GM12878 (cell line): ENCODE data around the gene CHSY3. TPM values are rescaled to one million over a fixed set of nuclear protein-coding genes. Genes with fewer than 3 reads are reported as not detected.

Experiments used
- ATAC-seq: fragments of 200-7000 bp; cut with Tn5 transposase; 3 replicates; pipeline ENCODE4 v1.9.1; 2020; ENCODE audit warnings: mild to moderate bottlenecking, moderate library complexity
- BruUV-seq: library from RNA; stranded (reverse); fragments of 400-500 nt; replicated peaks from 2 replicates; lab custom pipeline; 2021; lab: Mats Ljungman, UMichigan
- CTCF ChIA-PET: fragments of 300-600 bp; sonication (Branson Sonifier 250); formaldehyde crosslinking; extraction: SDS; loops from one replicate; lab custom pipeline; 2021; ENCODE audit warnings: inconsistent platforms; lab: Yijun Ruan, JAX
- POLR2A ChIA-PET: fragments of 350-600 bp; formaldehyde crosslinking; extraction: SDS; loops from one replicate; lab custom pipeline; 2021; ENCODE audit warnings: inconsistent platforms; lab: Charles Lee
- RAD21 ChIA-PET: fragments of 300-600 bp; sonication (Branson Sonifier 250); formaldehyde crosslinking; loops from one replicate; lab custom pipeline; 2023; ENCODE audit warnings: antibody characterized with exemption; ENCODE audit not compliant: unreplicated experiment; lab: Charles Lee
- SMC1A ChIA-PET: fragments of 300-600 bp; sonication (Branson Sonifier 250); formaldehyde crosslinking; loops from one replicate; lab custom pipeline; 2023; ENCODE audit not compliant: unreplicated experiment, uncharacterized antibody; lab: Charles Lee
- DNase-seq: peaks from one replicate; pipeline ENCODE4 v3.0.0-alpha.2; 2011; ENCODE audit warnings: low read depth, low spot score
- FAIRE-seq: peaks from 3 replicates; lab custom pipeline; 2011; peaks lifted over from hg19 to GRCh38; lab: Jason Lieb, UNC
- H2AFZ ChIP-seq: 2 replicates; pipeline ENCODE4 v1.6.0; 2011; ENCODE audit warnings: low read depth, low read length, control low read depth; ENCODE audit not compliant: control insufficient read depth
- H3K27ac ChIP-seq: 2 replicates; pipeline ENCODE4 v1.5.1; 2011; ENCODE audit warnings: control low read depth; ENCODE audit not compliant: control insufficient read depth, insufficient read depth
- H3K27me3 ChIP-seq, 2 experiments: replicated peaks in 1 of 2; 2 replicates each; pipeline versions ENCODE4 v1.6.0 to v1.6.1; 2011; ENCODE audit warnings: low read length in 1 of 2; ENCODE audit not compliant: control insufficient read depth in 2 of 2, insufficient read depth in 2 of 2
- H3K36me3 ChIP-seq, 2 experiments: 2 replicates each; pipeline ENCODE4 v1.5.1; 2011; ENCODE audit warnings: low read length in 1 of 2; ENCODE audit not compliant: control insufficient read depth in 2 of 2, insufficient read depth in 2 of 2
- H3K4me1 ChIP-seq: 2 replicates; pipeline ENCODE4 v1.6.1; 2011; ENCODE audit warnings: mild to moderate bottlenecking, low read length, moderate library complexity, mixed read lengths; ENCODE audit not compliant: control insufficient read depth, insufficient read depth
- H3K4me2 ChIP-seq: 2 replicates; pipeline ENCODE4 v1.6.0; 2011; ENCODE audit warnings: control low read depth; ENCODE audit not compliant: control insufficient read depth, insufficient read depth
- H3K4me3 ChIP-seq: fragments of 200-600 bp; sonication (generic); 2 replicates; pipeline ENCODE4 v1.5.1; 2016
- H3K79me2 ChIP-seq: 2 replicates; pipeline ENCODE4 v1.6.0; 2011; ENCODE audit warnings: low read length; ENCODE audit not compliant: control insufficient read depth, insufficient read depth
- H3K9ac ChIP-seq: 2 replicates; pipeline ENCODE4 v1.8.0; 2011; ENCODE audit warnings: low read length, control low read depth, mixed read lengths; ENCODE audit not compliant: control insufficient read depth, insufficient read depth
- H3K9me3 ChIP-seq: replicated peaks from 3 replicates; pipeline ENCODE4 v1.5.1; 2011; ENCODE audit warnings: mild to moderate bottlenecking, low read length; ENCODE audit not compliant: control insufficient read depth, insufficient read depth
- H4K20me1 ChIP-seq: 2 replicates; pipeline ENCODE4 v1.6.0; 2011; ENCODE audit not compliant: control insufficient read depth, insufficient read depth
- BACH1 ChIP-seq: fragments of 450-650 bp; IDR thresholded peaks from 2 replicates; pipeline ENCODE4 v1.6.1; 2017; ENCODE audit warnings: mild to moderate bottlenecking, borderline replicate concordance
- CEBPB ChIP-seq, 2 experiments: fragments of 150-350 bp in 1 of 2; IDR thresholded peaks; 2 replicates each; pipeline ENCODE4 v1.6.1; 2012 to 2014; ENCODE audit warnings: low read depth in 2 of 2, low read length in 2 of 2, borderline replicate concordance in 1 of 2, inconsistent platforms in 1 of 2
- CHD4 ChIP-seq: fragments of 200-600 bp; sonication (generic); IDR thresholded peaks from 2 replicates; pipeline ENCODE4 v1.6.1; 2016; ENCODE audit warnings: mild to moderate bottlenecking
- FOXK2 ChIP-seq: fragments of 450-650 bp; IDR thresholded peaks from 2 replicates; pipeline ENCODE4 v1.6.1; 2017; ENCODE audit warnings: mild to moderate bottlenecking, moderate library complexity
- GATAD2B ChIP-seq: fragments of 450-650 bp; conservative IDR thresholded peaks from 2 replicates; pipeline ENCODE4 v1.6.1; 2017; ENCODE audit warnings: low read depth, mild to moderate bottlenecking, moderate library complexity
- MLLT1 ChIP-seq: fragments of 450-650 bp; IDR thresholded peaks from 2 replicates; pipeline ENCODE4 v1.6.1; 2016; ENCODE audit warnings: mild to moderate bottlenecking
- NR2F1 ChIP-seq: fragments of 450-650 bp; conservative IDR thresholded peaks from 2 replicates; pipeline ENCODE4 v1.6.1; 2017; ENCODE audit warnings: mild to moderate bottlenecking
- RBBP5 ChIP-seq: fragments of 200-600 bp; sonication (generic); conservative IDR thresholded peaks from 2 replicates; pipeline ENCODE4 v1.6.1; 2016
- RELB ChIP-seq: fragments of 450-650 bp; IDR thresholded peaks from 2 replicates; pipeline ENCODE4 v1.6.1; 2017; ENCODE audit warnings: low read depth, mild to moderate bottlenecking, moderate library complexity
- STAT1 ChIP-seq: fragments of 450-650 bp; conservative IDR thresholded peaks from 2 replicates; pipeline ENCODE4 v1.6.1; 2014; ENCODE audit warnings: antibody characterized with exemption, mild to moderate bottlenecking
- SUPT20H ChIP-seq: IDR thresholded peaks from 2 replicates; pipeline ENCODE4 v1.6.1; 2011; ENCODE audit warnings: low read depth, mild to moderate bottlenecking, low read length, moderate library complexity, borderline replicate concordance; ENCODE audit not compliant: control insufficient read depth
- TCF7 ChIP-seq: IDR thresholded peaks from 2 replicates; pipeline ENCODE4 v1.6.1; 2014; ENCODE audit warnings: antibody characterized with exemption, borderline replicate concordance
- WGBS: methylation state at CpG from one replicate; pipeline ENCODE4 v1.1.6; 2016; ENCODE audit warnings: low lambda C conversion rate; ENCODE audit not compliant: insufficient replicate concordance, insufficient coverage; ENCODE audit errors: missing lambda C conversion rate; 5-methylcytosine and 5-hydroxymethylcytosine counted together
- in situ Hi-C: fragments of 300-500 bp; cut with MboI; formaldehyde crosslinking; loops from 9 replicates; pipeline ENCODE4 v1.14.3; 2018; ENCODE audit warnings: mixed read lengths
- intact Hi-C: fragments of 100-400 bp; cut with micrococcal nuclease; formaldehyde crosslinking; loops from one replicate; pipeline ENCODE4 v1.14.2; 2022; ENCODE audit not compliant: unreplicated experiment
- polyA plus RNA-seq, 11 experiments: library from polyadenylated mRNA; depleted of rRNA in 4 of 11; unstranded in 6 of 11; stranded (reverse) in 5 of 11; fragments of >200 nt; fragmentation: Nextera tagmentation in 4 of 11; fragmentation: Illumina TruSeq in 1 of 11; extraction: Ambion mirVana in 4 of 11; extraction: Trizol in 1 of 11; gene quantifications; 1 replicate in 1 of 11; 2 replicates in 10 of 11; pipeline versions ENCODE4 v1.2.1 to v1.2.3, GENCODE V29; 2011 to 2016; ENCODE audit warnings: inconsistent platforms in 2 of 11, missing spikeins in 2 of 11, low read depth in 1 of 11
- total RNA-seq, 4 experiments: library from RNA; depleted of rRNA in 3 of 4; stranded (reverse); fragments of >200 nt in 3 of 4; fragmentation: Illumina TruSeq in 1 of 4; extraction: Trizol in 1 of 4; gene quantifications; 2 replicates each; pipeline versions ENCODE4 v1.2.1 to v1.2.3, GENCODE V29; 2013 to 2021
- TF ChIP-seq, protein P1 (sequence below): fragments of 450-650 bp; conservative IDR thresholded peaks from 2 replicates; pipeline ENCODE4 v1.6.1; 2017; ENCODE audit warnings: mild to moderate bottlenecking, moderate library complexity
- TF ChIP-seq, protein P2 (sequence below): fragments of 150-350 bp; IDR thresholded peaks from 2 replicates; pipeline ENCODE4 v1.6.1; 2014; ENCODE audit warnings: mild to moderate bottlenecking, low read depth, low read length
- TF ChIP-seq, protein P3 (sequence below): IDR thresholded peaks from 2 replicates; pipeline ENCODE4 v1.6.1; 2011; ENCODE audit warnings: low read depth, low read length, improper control_type of control experiment, borderline replicate concordance

The CHSY3 gene
- total and polyA plus RNA-seq, 10 of the 15 experiments (the other 5 are each of a cell fraction or from before 2014, with no cell fraction given) = not detected

GRCh38 chr5:130151239-130151638, 247.0 kb downstream of the CHSY3 start:
- Histone ChIP-seq H3K4me2 (no peak overlapping the region), H3K4me3 (no peak overlapping the region), H3K79me2 (no peaks in the 10 kb centered on the region), H2AFZ (no peak overlapping the region), H4K20me1 (no peaks in the 10 kb centered on the region; the same call in 1 of the 2 replicates), H3K9me3 (no peaks in the 10 kb centered on the region), H3K27ac (no peak overlapping the region), H3K9ac (no peak overlapping the region), H3K4me1 (no peaks in the 10 kb centered on the region), H3K36me3 (no peaks in the 10 kb centered on the region), H3K27me3 (no peaks in the 10 kb centered on the region)
- no peak for FAIRE-seq
- no peak for DNase-seq
- in situ Hi-C loops = no loop called here
- BruUV-seq = no TSS peak
- ChIA-PET RAD21 (no interaction called here), POLR2A (no interaction called here), SMC1A (no interaction called here), CTCF (interaction anchor here (0.6 kb wide), 1 partner anchor 161 kb away, joined by 3 read pairs; no protein-coding TSS in a partner anchor)
- intact Hi-C loops = loop anchor here (10.0 kb wide), 1 partner anchor 246 kb away; the partner anchor contains the start of gene CHSY3
- ATAC-seq = no peak
- WGBS = 0% methylated on average over 2 of the region's 2 CpGs
- TF ChIP-seq RBBP5 (no peak), MLLT1 (no peak), GATAD2B (no peak), SUPT20H (no peak), RELB (no peak), CEBPB (IDR thresholded peaks at IDR 0.05; ENCODE audit: borderline replicate concordance in 1 of 2, low read depth in 2 of 2, low read length in 2 of 2) (no peak), NR2F1 (no peak), FOXK2 (no peak), STAT1 (no peak), TCF7 (no peak), CHD4 (no peak), BACH1 (no peak)
- TF ChIP-seq, protein P1, sequence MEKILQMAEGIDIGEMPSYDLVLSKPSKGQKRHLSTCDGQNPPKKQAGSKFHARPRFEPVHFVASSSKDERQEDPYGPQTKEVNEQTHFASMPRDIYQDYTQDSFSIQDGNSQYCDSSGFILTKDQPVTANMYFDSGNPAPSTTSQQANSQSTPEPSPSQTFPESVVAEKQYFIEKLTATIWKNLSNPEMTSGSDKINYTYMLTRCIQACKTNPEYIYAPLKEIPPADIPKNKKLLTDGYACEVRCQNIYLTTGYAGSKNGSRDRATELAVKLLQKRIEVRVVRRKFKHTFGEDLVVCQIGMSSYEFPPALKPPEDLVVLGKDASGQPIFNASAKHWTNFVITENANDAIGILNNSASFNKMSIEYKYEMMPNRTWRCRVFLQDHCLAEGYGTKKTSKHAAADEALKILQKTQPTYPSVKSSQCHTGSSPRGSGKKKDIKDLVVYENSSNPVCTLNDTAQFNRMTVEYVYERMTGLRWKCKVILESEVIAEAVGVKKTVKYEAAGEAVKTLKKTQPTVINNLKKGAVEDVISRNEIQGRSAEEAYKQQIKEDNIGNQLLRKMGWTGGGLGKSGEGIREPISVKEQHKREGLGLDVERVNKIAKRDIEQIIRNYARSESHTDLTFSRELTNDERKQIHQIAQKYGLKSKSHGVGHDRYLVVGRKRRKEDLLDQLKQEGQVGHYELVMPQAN = no peak
- TF ChIP-seq, protein P2, sequence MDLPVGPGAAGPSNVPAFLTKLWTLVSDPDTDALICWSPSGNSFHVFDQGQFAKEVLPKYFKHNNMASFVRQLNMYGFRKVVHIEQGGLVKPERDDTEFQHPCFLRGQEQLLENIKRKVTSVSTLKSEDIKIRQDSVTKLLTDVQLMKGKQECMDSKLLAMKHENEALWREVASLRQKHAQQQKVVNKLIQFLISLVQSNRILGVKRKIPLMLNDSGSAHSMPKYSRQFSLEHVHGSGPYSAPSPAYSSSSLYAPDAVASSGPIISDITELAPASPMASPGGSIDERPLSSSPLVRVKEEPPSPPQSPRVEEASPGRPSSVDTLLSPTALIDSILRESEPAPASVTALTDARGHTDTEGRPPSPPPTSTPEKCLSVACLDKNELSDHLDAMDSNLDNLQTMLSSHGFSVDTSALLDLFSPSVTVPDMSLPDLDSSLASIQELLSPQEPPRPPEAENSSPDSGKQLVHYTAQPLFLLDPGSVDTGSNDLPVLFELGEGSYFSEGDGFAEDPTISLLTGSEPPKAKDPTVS = no peak
- TF ChIP-seq, protein P3, sequence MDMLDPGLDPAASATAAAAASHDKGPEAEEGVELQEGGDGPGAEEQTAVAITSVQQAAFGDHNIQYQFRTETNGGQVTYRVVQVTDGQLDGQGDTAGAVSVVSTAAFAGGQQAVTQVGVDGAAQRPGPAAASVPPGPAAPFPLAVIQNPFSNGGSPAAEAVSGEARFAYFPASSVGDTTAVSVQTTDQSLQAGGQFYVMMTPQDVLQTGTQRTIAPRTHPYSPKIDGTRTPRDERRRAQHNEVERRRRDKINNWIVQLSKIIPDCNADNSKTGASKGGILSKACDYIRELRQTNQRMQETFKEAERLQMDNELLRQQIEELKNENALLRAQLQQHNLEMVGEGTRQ = no peak
